Erythroblast (primary cell): ENCODE measurements around the gene NSL1.

Source experiments
- DNase-seq, 2 experiments: peaks; one replicate each; lab custom pipeline; 2025; lab: John Stamatoyannopoulos, UW
- GATA1 ChIP-seq: IDR thresholded peaks from 2 replicates; pipeline ENCODE4 v1.6.1; 2011; ENCODE audit warnings: low read depth, mild to moderate bottlenecking, control low read depth, low read length, moderate library complexity
- POLR2A ChIP-seq: IDR thresholded peaks from 2 replicates; pipeline ENCODE4 v1.6.1; 2011; ENCODE audit warnings: mild to moderate bottlenecking, low read length

The NSL1 gene

GRCh38 chr1:212687811-212688210 is 103.8 kb downstream of the NSL1 start:
- TF ChIP-seq GATA1 (no peak), POLR2A (no peak)
- DNase-seq, result no peak

GRCh38 chr1:212686591-212686990 is 105.0 kb downstream of the NSL1 start:
- DNase-seq, result no peak
- TF ChIP-seq POLR2A (no peak), GATA1 (no peak)

- no peak for TF ChIP-seq GATA1
- no peak for TF ChIP-seq POLR2A
- DNase-seq, result no peak
Measured at GRCh38 chr1:212686069-212686468, 105.5 kb downstream of the NSL1 start.

GRCh38 chr1:212685429-212685828 is 106.1 kb downstream of the NSL1 start:
- no peak for DNase-seq
- no peak for TF ChIP-seq GATA1
- TF ChIP-seq POLR2A, result no peak

GRCh38 chr1:212684521-212685090 is 107.0 kb downstream of the NSL1 start:
- DNase-seq, result no peak
- TF ChIP-seq POLR2A (no peak), GATA1 (no peak)

- no peak for DNase-seq
- TF ChIP-seq GATA1 (no peak), POLR2A (no peak)
Measured at GRCh38 chr1:212684076-212684475, 107.5 kb downstream of the NSL1 start.

GRCh38 chr1:212683357-212683722 is 108.2 kb downstream of the NSL1 start:
- DNase-seq, result no peak
- TF ChIP-seq GATA1 (no peak), POLR2A (no peak)

GRCh38 chr1:212680680-212681389 is 110.7 kb downstream of the NSL1 start:
- no peak for DNase-seq
- TF ChIP-seq GATA1 (no peak), POLR2A (no peak)

- DNase-seq, result no peak
- TF ChIP-seq POLR2A, result no peak
- TF ChIP-seq GATA1, result no peak
Measured at GRCh38 chr1:212678456-212679410, 112.8 kb downstream of the NSL1 start.

- DNase-seq, result no peak
- TF ChIP-seq POLR2A, result no peak
- TF ChIP-seq GATA1, result no peak
Measured at GRCh38 chr1:212677573-212677972, 114.0 kb downstream of the NSL1 start.

- DNase-seq, result no peak
- TF ChIP-seq GATA1 (no peak), POLR2A (no peak)
Measured at GRCh38 chr1:212677136-212677535, 114.4 kb downstream of the NSL1 start.
